BJ (cell line): ENCODE results near the gene TSPAN6. TPM values are rescaled to one million over a fixed set of nuclear protein-coding genes. Genes with fewer than 3 reads are reported as not detected.

ENCODE experiments used
- CTCF ChIA-PET: fragments of 350-600 bp; formaldehyde crosslinking; extraction: SDS; loops from one replicate; lab custom pipeline; 2021; ENCODE audit warnings: antibody characterized with exemption, inconsistent platforms; lab: Yijun Ruan, JAX
- POLR2A ChIA-PET: fragments of 300-600 bp; sonication (Branson Sonifier 250); formaldehyde crosslinking; extraction: SDS; loops from one replicate; lab custom pipeline; 2021; ENCODE audit warnings: antibody characterized with exemption; lab: Charles Lee
- DNase-seq: peaks from one replicate; pipeline ENCODE4 v3.0.0-alpha.2; 2011; ENCODE audit warnings: low read depth
- H3K27me3 ChIP-seq: 2 replicates; pipeline ENCODE4 v1.6.0; 2011; ENCODE audit warnings: low read length; ENCODE audit not compliant: control insufficient read depth, insufficient read depth
- H3K36me3 ChIP-seq: 2 replicates; pipeline ENCODE4 v1.5.1; 2011; ENCODE audit warnings: low read length; ENCODE audit not compliant: control insufficient read depth, insufficient read depth
- H3K4me3 ChIP-seq: 2 replicates; pipeline ENCODE4 v1.5.1; 2011; ENCODE audit warnings: low read depth, mild to moderate bottlenecking, control low read depth, low read length
- CTCF ChIP-seq: IDR thresholded peaks from 2 replicates; pipeline ENCODE4 v1.5.1; 2011; ENCODE audit warnings: low read depth, mild to moderate bottlenecking, control low read depth, inconsistent platforms, low read length, moderate library complexity; ENCODE audit not compliant: insufficient read depth
- polyA plus RNA-seq: library from polyadenylated mRNA; depleted of rRNA; stranded (reverse); fragments of >200 nt; gene quantifications from 2 replicates; pipeline ENCODE4 v1.2.3, GENCODE V29; 2011

Gene TSPAN6
- polyA plus RNA-seq, 1 experiment, result 8.8 TPM

DNA sequence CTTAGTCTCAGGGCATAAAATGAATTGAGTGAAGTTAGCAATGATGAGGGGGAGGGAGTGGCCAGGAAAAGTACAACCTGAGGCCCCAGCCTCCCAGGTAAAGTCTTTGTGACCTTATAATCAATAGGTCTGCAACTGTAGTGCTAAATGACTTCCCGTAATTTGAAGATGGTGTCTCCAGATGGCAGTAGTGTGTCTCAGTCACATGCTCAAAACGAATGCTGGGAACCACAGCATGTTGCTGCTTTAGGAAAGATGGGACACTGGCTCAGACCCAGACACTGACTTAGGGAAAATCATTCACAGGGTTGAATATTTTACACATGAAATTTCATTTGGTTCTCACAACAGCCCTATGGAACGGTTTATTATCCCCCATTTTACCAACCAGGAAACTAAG lies 17.7 kb upstream of the TSPAN6 start:
- CTCF ChIA-PET, result interaction anchor here (1.0 to 2.4 kb wide), 4 partner anchors 13 to 33 kb away, joined by 3 to 14 read pairs (median 4); partner anchors contain the start of gene TSPAN6
- DNase-seq, result no peak
- POLR2A ChIA-PET, result no interaction called here
- peak; percentile 24; the same call in 1 of the 2 replicates for TF ChIP-seq CTCF
- Histone ChIP-seq H3K4me3 (no peak overlapping the region), H3K36me3 (no peaks in the 10 kb centered on the region), H3K27me3 (no peaks in the 10 kb centered on the region)

GRCh38 chrX:100652266-100652665 lies 15.7 kb upstream of the TSPAN6 start:
- TF ChIP-seq CTCF, result no peak
- DNase-seq, result no peak
- H3K27me3 ChIP-seq, result no peaks in the 10 kb centered on the region
- H3K4me3 ChIP-seq, result no peak overlapping the region
- CTCF ChIA-PET, result interaction anchor here (1.2 to 1.6 kb wide), 2 partner anchors 33 to 116 kb away, joined by 3 to 6 read pairs; no protein-coding TSS in a partner anchor
- no peaks in the 10 kb centered on the region for H3K36me3 ChIP-seq
- POLR2A ChIA-PET, result no interaction called here

GRCh38 chrX:100650841-100651240 lies 14.2 kb upstream of the TSPAN6 start:
- no peak for DNase-seq
- no peak overlapping the region for H3K4me3 ChIP-seq
- no peak for TF ChIP-seq CTCF
- POLR2A ChIA-PET, result no interaction called here
- H3K27me3 ChIP-seq, result no peaks in the 10 kb centered on the region
- no peaks in the 10 kb centered on the region for H3K36me3 ChIP-seq
- CTCF ChIA-PET, result interaction anchor here (1.0 to 1.6 kb wide), 3 partner anchors 14 to 118 kb away, joined by 4 to 6 read pairs (median 5); partner anchors contain the start of gene TSPAN6

- Histone ChIP-seq H3K27me3 (no peaks in the 10 kb centered on the region), H3K36me3 (no peaks in the 10 kb centered on the region), H3K4me3 (no peak overlapping the region)
- peak; percentile 75 for DNase-seq
- no peak; the same call in 1 of the 2 replicates for TF ChIP-seq CTCF
- POLR2A ChIA-PET, result interaction anchor here (0.6 to 1.4 kb wide), 2 partner anchors 13 to 55 kb away, joined by 3 to 9 read pairs; partner anchors contain the start of gene TSPAN6
- CTCF ChIA-PET, result interaction anchor here (1.1 to 2.1 kb wide), 5 partner anchors 13 to 35 kb away, joined by 3 to 9 read pairs (median 4); partner anchors contain the start of gene TSPAN6
Observed at GRCh38 chrX:100649550-100650356, 13.1 kb upstream of the TSPAN6 start.
